Muscle of leg (tissue), 11 donors: ENCODE measurements around the gene EEF1A2. TPM values are rescaled to one million over a fixed set of nuclear protein-coding genes. Genes with fewer than 3 reads are reported as not detected.

Source experiments
- DNase-seq: peaks from one replicate; pipeline ENCODE4 v3.0.0; 2013
- H3K27ac ChIP-seq: one replicate; pipeline ENCODE4 v1.5.1; 2013; ENCODE audit warnings: mild to moderate bottlenecking, low read length, control low read depth
- H3K27me3 ChIP-seq: one replicate; pipeline ENCODE4 v1.6.1; 2013; ENCODE audit warnings: low read length; ENCODE audit not compliant: control insufficient read depth, insufficient read depth
- H3K36me3 ChIP-seq: one replicate; pipeline ENCODE4 v1.6.1; 2013; ENCODE audit warnings: low read length; ENCODE audit not compliant: control insufficient read depth, insufficient read depth
- H3K4me1 ChIP-seq: one replicate; pipeline ENCODE4 v1.6.1; 2013; ENCODE audit warnings: low read length; ENCODE audit not compliant: control insufficient read depth, insufficient read depth
- H3K4me3 ChIP-seq: one replicate; pipeline ENCODE4 v1.5.1; 2013; ENCODE audit warnings: low read length, control low read depth
- H3K9me3 ChIP-seq: replicated peaks from 2 replicates; pipeline ENCODE4 v1.6.1; 2013; ENCODE audit warnings: low read depth, low read length; ENCODE audit not compliant: control insufficient read depth
- WGBS: methylation state at CpG from one replicate; pipeline ENCODE4 v1.1.5; 2013; ENCODE audit warnings: missing lambda C conversion rate; ENCODE audit not compliant: insufficient coverage; 5-methylcytosine and 5-hydroxymethylcytosine counted together
- polyA plus RNA-seq, 8 donors: library from polyadenylated mRNA; unstranded; fragments of 120-200 nt; gene quantifications; one replicate each; pipeline versions ENCODE4 v1.2.1 to v1.2.3, GENCODE V29; 2013; ENCODE audit warnings: inconsistent platforms in 1 of 8, low replicate concordance in 1 of 8; ENCODE audit not compliant: insufficient read length in 8 of 8, insufficient read depth in 1 of 8
- total RNA-seq: library from RNA; stranded (reverse); fragments of 120-200 nt; gene quantifications from one replicate; pipeline ENCODE4 v1.2.4, GENCODE V29; 2013

The EEF1A2 gene
- total and polyA plus RNA-seq, 9 donors: 330 to 890 (median 707) TPM

GRCh38 chr20:63477944-63478343 lies 20.9 kb downstream of the EEF1A2 start:
- whole genome bisulfite sequencing: 52% methylated on average over 17 of the region's 17 CpGs
- no peak overlapping the region for H3K4me3 ChIP-seq
- no peaks in the 10 kb centered on the region for H3K9me3 ChIP-seq
- H3K36me3 ChIP-seq: no peaks in the 10 kb centered on the region
- no peak overlapping the region for H3K27ac ChIP-seq
- peaks cover 15% of the 10 kb centered on the region for H3K4me1 ChIP-seq
- no peak for DNase-seq
- H3K27me3 ChIP-seq: peaks cover 88% of the 10 kb centered on the region

- 46% methylated on average over 16 of the region's 21 CpGs for WGBS
- Histone ChIP-seq H3K4me3 (no peak overlapping the region), H3K4me1 (peaks cover 7% of the 10 kb centered on the region), H3K36me3 (no peaks in the 10 kb centered on the region), H3K27ac (no peak overlapping the region), H3K27me3 (peaks cover 85% of the 10 kb centered on the region), H3K9me3 (no peaks in the 10 kb centered on the region)
- no peak for DNase-seq
These were observed 21.7 kb downstream of the EEF1A2 start for GRCh38 chr20:63477061-63477616.

DNA sequence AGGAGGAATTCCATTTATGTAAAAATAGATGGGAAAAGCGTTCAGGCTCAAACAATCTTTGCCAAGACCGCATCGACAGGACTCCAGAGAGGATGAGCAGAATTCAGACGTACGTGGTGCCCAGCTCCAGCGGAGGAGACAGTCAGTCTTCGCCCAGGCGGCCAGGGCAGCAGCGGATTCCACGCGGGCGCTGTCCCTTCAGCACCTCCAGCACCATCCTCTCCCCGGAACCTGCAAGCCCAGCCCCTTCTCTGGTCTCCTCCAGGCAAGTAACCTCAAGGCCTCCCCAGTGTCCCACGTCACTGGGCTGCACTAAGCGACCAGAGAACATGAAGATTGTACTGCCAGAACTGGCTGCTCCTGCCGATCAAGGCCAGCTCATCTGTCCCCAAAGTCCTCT lies 23.7 kb downstream of the EEF1A2 start:
- no peak for DNase-seq
- Histone ChIP-seq H3K36me3 (no peaks in the 10 kb centered on the region), H3K27me3 (peaks cover 90% of the 10 kb centered on the region), H3K4me1 (peaks cover 3% of the 10 kb centered on the region), H3K27ac (no peak overlapping the region), H3K4me3 (no peak overlapping the region), H3K9me3 (no peaks in the 10 kb centered on the region)
- 3% methylated on average over 15 of the region's 16 CpGs for WGBS

DNA sequence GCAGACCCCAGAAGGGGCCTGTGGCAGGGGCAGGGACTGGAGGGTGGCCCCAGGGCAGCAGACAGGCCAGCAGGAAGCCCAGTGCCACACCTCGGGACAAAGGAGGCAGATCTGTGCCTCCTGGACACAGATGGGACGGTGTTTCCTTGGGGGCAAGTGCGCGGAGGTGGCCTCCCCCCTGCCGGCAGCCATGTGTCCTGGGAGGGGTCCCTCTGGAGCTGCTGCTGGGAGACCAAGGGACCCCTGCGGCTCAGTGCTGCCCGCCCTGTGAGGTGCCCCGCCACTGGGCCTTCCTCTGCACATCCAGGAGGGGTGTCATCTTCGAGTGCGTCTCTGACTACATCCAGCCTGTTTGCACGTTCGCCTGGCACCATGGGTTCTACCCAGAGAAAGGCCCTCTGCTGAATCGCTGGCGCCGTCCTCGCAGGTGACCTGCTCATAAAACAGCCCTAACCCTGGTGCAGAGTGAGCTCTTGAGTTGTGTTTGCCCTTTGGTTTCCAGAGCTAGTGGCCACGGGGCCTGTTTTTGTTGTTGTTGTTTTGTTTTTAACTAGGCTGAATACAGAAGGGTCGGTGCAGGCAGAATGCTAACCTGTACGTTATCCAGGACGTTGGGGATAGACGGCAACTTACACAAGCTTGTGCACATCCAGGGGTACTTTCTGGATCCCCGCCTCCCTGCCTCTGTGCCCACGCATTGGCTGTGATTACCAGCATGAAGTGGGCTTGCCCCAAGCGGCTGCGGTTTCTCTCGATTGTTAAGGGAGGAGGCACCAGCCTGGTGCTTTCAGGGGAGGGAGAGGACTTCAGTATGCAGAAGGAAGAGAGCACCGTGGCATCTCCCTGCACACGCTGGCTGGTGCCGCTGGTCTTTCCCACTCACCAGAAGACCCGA lies 25.1 kb downstream of the EEF1A2 start:
- WGBS: 32% methylated on average over 18 of the region's 30 CpGs
- no peak overlapping the region for H3K4me3 ChIP-seq
- H3K36me3 ChIP-seq: no peaks in the 10 kb centered on the region
- peaks cover 6% of the 10 kb centered on the region for H3K4me1 ChIP-seq
- H3K27me3 ChIP-seq: peaks cover 91% of the 10 kb centered on the region
- DNase-seq: no peak
- H3K27ac ChIP-seq: no peak overlapping the region
- H3K9me3 ChIP-seq: no peaks in the 10 kb centered on the region

GRCh38 chr20:63472862-63473390 lies 26.0 kb downstream of the EEF1A2 start:
- no peaks in the 10 kb centered on the region for H3K9me3 ChIP-seq
- H3K36me3 ChIP-seq: no peaks in the 10 kb centered on the region
- H3K27ac ChIP-seq: no peak overlapping the region
- H3K4me3 ChIP-seq: no peak overlapping the region
- peaks cover 8% of the 10 kb centered on the region for H3K4me1 ChIP-seq
- DNase-seq: no peak
- 36% methylated on average over 9 of the region's 13 CpGs for WGBS
- H3K27me3 ChIP-seq: peaks cover 85% of the 10 kb centered on the region

DNA sequence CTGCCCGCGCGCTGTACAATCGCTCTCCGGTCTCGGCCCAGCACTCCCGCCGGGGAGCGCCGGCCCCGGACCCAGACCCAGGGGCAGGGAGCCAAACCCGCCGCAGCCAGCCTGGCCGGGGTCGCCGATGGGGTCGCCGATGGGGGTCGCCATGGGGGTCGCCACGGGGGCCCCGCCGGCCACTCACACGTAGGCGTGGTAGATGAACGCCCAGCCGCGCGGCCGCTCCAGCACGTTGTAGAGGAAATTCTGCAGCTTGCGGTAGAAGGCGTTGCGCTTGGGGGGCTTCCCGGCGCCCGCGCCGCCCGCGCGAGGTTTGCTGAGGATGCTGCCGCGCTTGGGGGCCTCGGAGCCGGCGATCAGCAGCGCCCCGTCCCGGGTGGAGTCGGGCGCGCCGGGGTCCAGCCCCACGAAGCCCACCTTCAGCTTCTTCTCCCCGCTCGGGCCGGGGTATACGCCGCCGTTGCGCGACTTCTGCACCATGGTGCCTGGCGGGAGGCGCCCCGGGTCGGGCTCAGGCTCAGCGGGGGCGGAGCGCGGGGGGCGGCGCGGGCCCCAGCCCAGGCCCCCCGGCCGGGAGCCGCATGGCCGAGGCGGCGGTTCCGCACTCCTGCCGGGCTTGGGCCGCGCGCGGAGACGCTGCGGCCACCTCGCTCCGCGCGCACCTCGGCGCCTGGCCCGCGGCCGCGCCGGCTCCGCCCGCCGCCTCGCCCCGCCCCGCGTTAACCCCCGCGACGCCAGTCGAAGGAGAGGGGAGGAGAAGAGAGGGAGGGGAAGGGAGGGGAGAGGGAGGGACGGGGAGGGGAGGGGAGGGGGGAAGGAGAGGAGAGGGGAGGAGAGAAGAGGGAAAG lies 26.7 kb downstream of the EEF1A2 start, which contains the start of gene KCNQ2:
Gene KCNQ2 (minus strand): TSS at position 675 of the 851 bp plus-strand sequence. CDS start 192 bp downstream, at position 483.
- no peaks in the 10 kb centered on the region for H3K36me3 ChIP-seq
- no peaks in the 10 kb centered on the region for H3K9me3 ChIP-seq
- WGBS: under 1% methylated on average over 81 of the region's 111 CpGs
- H3K4me3 ChIP-seq: peak within 1 kb of the TSS; percentile 3
- peaks cover 8% of the 10 kb centered on the region for H3K4me1 ChIP-seq
- no peak for DNase-seq
- H3K27ac ChIP-seq: no peak within 1 kb of the TSS
- peaks cover 79% of the 10 kb centered on the region for H3K27me3 ChIP-seq

DNA sequence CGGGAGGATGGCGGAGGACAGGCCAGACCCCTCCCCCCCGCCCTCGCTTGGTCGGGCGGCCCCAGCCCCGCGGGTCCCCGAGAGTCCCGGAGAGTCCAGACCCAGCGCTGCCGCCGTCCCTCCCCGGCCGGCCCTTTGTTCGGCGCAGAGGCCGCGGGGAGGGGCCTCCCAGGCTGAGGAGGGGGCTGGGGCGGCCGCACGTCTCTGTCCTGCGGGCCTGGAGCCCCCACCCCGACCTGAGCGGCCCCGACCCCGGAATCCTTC lies 27.2 kb downstream of the EEF1A2 start:
- H3K27ac ChIP-seq: no peak overlapping the region
- peaks cover 74% of the 10 kb centered on the region for H3K27me3 ChIP-seq
- H3K4me1 ChIP-seq: peaks cover 8% of the 10 kb centered on the region
- H3K9me3 ChIP-seq: no peaks in the 10 kb centered on the region
- 1% methylated on average over 16 of the region's 27 CpGs for WGBS
- no peak for DNase-seq
- H3K36me3 ChIP-seq: no peaks in the 10 kb centered on the region
- H3K4me3 ChIP-seq: no peak overlapping the region

- H3K36me3 ChIP-seq: no peaks in the 10 kb centered on the region
- DNase-seq: no peak
- H3K27ac ChIP-seq: no peak overlapping the region
- peaks cover 75% of the 10 kb centered on the region for H3K27me3 ChIP-seq
- no peaks in the 10 kb centered on the region for H3K9me3 ChIP-seq
- 10% methylated on average over 35 of the region's 46 CpGs for WGBS
- peak overlapping the region; percentile 26 for H3K4me3 ChIP-seq
- H3K4me1 ChIP-seq: peaks cover 8% of the 10 kb centered on the region
These were observed 27.7 kb downstream of the EEF1A2 start for GRCh38 chr20:63471002-63471716.

- DNase-seq: no peak
- Histone ChIP-seq H3K4me1 (peaks cover 8% of the 10 kb centered on the region), H3K4me3 (no peak overlapping the region), H3K27ac (no peak overlapping the region), H3K9me3 (no peaks in the 10 kb centered on the region), H3K36me3 (no peaks in the 10 kb centered on the region), H3K27me3 (peaks cover 67% of the 10 kb centered on the region)
- 51% methylated on average over 9 of the region's 10 CpGs for WGBS
These were observed 28.5 kb downstream of the EEF1A2 start for GRCh38 chr20:63470410-63470809.
